ENCODE results near the gene ACP6.
"Not testable (repeated sequence)": the region's sequence is repeated elsewhere in the genome, so short reads cannot be mapped to it uniquely, and the experiment has no call there.

ACP6 gene

DNA sequence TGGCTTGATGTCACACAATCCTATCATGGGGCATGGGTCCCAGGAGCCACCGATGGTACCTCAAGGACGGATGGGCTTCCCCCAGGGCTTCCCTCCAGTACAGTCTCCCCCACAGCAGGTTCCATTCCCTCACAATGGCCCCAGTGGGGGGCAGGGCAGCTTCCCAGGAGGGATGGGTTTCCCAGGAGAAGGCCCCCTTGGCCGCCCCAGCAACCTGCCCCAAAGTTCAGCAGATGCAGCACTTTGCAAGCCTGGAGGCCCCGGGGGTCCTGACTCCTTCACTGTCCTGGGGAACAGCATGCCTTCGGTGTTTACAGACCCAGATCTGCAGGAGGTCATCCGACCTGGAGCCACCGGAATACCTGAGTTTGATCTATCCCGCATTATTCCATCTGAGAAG lies 46.3 kb downstream of the ACP6 start:
- no peak for FAIRE-seq
- no peak for DNase-seq (ENCODE audit: insufficient read length, low spot score)

DNA sequence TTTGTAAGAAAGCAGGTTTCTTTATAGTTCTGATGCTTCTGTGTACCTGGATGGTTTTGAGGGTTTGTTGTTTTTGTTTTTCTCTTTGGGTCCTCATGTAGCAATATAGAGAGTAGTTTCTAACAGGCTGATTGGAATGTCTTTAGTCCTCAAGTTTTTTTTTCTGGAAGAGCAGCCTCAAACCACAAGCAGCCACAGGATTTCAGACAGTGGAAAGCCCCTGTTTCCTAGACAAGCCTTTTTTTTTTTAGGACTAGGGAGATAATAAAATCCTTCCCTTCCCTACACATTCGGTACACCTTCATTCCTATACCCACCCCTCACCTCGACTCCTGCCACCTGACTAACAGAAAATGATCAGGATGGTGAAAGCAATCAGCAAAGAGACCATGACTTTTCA lies 47.6 kb downstream of the ACP6 start:
- no peak for DNase-seq (ENCODE audit: insufficient read length, low spot score)
- no peak for FAIRE-seq

DNA sequence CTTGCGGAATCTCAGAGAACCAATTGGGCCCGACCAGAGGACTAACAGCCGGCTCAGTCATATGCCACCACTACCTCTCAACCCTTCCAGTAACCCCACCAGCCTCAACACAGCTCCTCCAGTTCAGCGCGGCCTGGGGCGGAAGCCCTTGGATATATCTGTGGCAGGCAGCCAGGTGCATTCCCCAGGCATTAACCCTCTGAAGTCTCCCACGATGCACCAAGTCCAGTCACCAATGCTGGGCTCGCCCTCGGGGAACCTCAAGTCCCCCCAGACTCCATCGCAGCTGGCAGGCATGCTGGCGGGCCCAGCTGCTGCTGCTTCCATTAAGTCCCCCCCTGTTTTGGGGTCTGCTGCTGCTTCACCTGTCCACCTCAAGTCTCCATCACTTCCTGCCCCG lies 49.8 kb downstream of the ACP6 start:
- no peak for FAIRE-seq

DNA sequence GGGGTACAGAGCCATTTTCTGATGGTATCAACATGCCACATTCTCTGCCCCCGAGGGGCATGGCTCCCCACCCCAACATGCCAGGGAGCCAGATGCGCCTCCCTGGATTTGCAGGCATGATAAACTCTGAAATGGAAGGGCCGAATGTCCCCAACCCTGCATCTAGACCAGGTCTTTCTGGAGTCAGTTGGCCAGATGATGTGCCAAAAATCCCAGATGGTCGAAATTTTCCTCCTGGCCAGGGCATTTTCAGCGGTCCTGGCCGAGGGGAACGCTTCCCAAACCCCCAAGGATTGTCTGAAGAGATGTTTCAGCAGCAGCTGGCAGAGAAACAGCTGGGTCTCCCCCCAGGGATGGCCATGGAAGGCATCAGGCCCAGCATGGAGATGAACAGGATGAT lies 50.6 kb downstream of the ACP6 start:
- DNase-seq (ENCODE audit: insufficient read length, low spot score) (no peak), FAIRE-seq (no peak)

More for the DNA sequence above, 49.8 kb downstream of the ACP6 start:
- no peak for DNase-seq (ENCODE audit: insufficient read length, low spot score)

DNA sequence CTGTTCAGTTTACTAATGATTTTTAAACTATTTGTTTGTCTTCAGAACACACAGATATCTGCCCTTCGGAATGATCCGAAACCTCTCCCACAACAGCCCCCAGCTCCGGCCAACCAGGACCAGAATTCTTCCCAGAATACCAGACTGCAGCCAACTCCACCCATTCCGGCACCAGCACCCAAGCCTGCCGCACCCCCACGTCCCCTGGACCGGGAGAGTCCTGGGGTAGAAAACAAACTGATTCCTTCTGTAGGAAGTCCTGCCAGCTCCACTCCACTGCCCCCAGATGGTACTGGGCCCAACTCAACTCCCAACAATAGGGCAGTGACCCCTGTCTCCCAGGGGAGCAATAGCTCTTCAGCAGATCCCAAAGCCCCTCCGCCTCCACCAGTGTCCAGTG lies 51.6 kb downstream of the ACP6 start:
- no peak for DNase-seq (ENCODE audit: insufficient read length, low spot score)
- FAIRE-seq, result no peak

DNA sequence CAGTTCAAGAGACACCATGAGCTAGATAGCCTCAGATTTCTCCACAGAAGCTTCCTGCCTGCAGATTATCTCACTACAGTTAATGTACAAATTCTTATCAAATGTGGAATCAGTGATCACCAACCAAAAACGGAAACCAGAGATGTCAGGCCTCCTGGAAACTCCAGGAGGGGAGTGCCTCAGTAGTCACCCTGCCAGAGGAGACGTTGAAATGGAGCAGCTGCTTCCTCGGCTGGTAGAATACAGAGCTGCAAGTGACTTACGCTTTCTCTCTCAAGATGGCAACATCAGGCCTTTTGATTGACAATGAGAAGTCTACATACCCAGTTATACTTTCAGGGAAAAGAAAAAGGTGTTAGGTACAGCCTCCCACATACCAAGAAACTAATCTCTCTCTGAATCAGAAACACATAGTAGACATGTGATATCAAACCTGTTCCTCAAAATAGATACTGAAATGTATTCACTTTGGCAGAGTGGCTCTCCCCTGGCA lies 52.2 kb downstream of the ACP6 start:
- no peak for FAIRE-seq
- DNase-seq (ENCODE audit: insufficient read length, low spot score), result no peak

DNA sequence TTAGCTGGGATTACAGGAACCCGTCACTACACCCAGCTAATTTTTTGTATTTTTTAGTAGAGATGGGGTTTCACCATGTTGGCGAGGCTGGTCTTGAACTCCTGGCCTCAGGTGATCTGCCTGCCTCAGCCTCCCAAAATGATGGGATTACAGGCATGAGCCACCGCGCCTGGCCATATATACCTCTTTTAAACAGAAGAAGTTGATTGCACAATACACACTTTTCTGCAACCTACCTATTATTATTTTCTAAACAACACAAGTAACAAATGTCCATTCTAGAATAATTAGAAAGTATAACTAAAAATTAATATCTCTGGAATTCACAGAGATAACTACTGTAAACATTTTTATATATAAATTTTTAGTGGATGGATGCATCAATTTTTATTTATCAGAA lies 55.4 kb downstream of the ACP6 start:
- not testable (repeated sequence) for DNase-seq (ENCODE audit: insufficient read length, low spot score); FAIRE-seq

DNA sequence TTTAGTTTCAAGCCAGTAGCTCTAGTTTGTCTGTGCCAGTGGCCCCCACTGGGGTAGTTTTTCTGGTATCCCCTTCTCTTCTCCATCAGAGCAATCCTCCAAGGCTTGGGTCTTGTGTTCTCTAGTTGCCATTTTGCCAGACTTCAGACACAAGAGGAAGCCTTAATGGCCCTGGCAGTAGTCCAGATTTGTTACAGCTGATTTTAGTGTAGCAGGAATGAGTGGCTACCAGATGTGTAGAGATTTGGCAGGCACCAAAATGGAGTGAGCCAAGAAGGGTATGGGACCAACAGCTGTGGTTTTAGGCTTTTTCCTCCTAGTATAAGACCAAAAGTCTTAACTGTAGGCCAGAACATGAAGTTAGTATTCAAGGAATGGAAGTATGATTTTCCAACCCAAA lies 56.8 kb downstream of the ACP6 start:
- DNase-seq (ENCODE audit: insufficient read length, low spot score) (no peak), FAIRE-seq (no peak)

DNA sequence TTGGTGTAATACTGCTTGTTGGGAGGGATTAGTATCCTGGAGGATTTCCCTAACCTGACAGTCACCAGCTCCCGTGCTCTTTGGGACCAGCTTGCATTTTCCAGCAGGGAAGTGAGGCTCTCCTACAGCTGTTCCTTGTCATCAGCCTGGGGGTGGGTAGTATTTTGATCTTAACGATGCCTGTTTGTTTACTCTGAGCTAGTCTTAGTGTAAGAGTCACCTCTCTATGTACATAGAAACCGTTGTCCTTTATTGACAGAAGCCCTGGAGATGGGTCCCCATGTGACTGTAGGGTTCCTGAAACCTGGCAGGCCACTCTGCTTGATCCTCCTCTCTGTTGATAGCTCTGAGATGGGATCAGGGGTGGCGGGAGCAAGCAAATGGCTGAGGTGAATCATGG lies 58.0 kb downstream of the ACP6 start:
- DNase-seq (ENCODE audit: insufficient read length, low spot score) (no peak), FAIRE-seq (no peak)

DNA sequence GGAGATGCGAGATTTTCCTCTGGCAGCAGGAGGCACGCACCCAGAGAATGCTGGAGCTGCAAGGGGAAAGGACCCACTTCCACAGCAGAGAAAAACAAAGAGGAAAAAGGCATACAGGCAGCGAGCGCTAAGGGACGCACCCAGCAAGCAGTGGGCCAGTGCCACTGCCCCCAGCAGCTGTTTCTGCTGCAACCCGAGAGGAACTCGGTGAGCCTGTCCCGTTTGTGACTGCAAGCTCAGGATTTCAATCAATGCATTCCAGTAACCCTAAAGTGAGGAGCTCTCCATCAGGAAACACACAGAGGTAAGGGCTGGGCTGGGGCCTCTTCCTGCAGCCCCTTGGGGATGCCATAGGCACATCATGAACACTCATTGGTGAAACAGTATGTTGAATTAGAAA lies 58.7 kb downstream of the ACP6 start:
- FAIRE-seq, result no peak

DNA sequence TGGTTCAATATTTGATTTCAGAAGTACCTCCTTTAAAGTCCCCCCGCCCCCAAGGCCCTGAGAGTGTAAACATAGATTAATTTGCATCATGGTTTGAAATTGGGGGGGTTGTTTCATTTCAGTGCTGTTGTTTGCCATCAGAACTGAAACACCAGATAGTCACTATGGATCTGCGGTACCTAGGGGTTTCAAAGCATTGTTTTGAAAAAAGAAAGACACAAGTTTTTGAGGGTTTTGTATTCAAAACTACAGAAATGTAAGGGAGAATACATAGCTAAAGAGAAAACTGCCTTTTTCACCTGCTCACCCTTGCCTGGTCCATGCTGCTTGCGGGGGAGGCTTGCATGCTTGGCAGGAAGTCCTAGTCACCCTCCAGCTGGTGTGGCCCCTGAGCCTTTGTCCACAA lies 59.3 kb downstream of the ACP6 start:
- FAIRE-seq (no peak), DNase-seq (ENCODE audit: insufficient read length, low spot score) (no peak)

More for the DNA sequence above, 58.7 kb downstream of the ACP6 start:
- no peak for DNase-seq (ENCODE audit: insufficient read length, low spot score)

DNA sequence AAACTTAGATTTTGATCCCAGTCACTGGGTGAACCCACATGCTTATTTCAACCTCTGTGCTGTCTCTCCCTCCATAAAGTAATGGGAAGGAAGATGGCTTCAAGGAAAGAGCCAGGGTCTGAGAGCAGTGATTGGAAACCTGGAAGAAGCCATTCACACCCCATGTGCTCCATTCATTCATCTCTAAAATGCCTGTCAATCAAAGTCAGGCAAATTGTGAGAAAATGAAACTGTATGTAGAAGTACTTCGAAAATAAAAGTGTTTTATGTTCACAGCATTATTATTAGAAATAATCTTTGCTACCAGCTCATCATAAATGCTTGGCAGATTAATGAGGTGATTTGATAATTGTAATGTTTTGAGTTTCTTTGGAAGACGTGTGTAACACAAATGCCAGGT lies 61.0 kb downstream of the ACP6 start:
- DNase-seq (ENCODE audit: insufficient read length, low spot score), result no peak
- FAIRE-seq, result no peak

DNA sequence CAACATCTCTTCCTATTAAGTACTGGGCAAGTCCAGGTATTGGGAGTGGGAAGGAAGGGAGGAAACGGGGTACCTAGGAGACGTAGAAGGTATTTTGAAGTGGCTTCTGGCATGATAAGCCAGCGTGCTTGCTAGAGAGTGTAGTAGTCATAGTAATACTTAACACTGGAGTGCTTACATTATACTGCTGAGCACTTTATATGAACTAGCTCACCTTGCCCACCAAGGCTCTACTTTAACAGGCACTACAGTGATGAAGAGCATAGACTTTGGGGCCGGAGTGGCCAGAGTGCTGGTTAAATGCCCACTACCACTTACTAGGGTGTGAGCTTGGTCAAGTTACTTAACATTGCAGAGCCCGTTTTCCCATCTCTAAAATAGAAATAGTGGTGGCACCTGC lies 61.7 kb downstream of the ACP6 start:
- FAIRE-seq (no peak), DNase-seq (ENCODE audit: insufficient read length, low spot score) (no peak)

DNA sequence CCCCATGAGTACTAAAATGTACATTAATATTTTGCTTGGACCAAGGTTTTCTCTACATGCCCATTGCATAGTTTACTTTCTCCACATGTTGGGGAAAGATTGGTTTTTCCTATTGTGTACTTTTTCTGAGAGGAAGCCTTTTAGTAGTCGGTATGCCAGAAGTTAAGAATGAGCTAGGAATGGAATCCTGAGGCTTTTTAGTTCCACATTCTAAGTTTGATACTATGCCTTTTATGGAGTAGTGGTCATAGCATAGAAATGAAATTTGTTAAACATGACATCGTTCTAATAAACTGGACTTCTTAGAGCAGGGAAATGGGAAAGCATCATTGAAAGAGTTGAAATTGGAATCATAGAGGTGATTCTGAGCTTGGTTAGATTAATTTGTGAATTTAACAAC lies 64.7 kb downstream of the ACP6 start:
- no peak for DNase-seq (ENCODE audit: insufficient read length, low spot score)
- no peak for FAIRE-seq

DNA sequence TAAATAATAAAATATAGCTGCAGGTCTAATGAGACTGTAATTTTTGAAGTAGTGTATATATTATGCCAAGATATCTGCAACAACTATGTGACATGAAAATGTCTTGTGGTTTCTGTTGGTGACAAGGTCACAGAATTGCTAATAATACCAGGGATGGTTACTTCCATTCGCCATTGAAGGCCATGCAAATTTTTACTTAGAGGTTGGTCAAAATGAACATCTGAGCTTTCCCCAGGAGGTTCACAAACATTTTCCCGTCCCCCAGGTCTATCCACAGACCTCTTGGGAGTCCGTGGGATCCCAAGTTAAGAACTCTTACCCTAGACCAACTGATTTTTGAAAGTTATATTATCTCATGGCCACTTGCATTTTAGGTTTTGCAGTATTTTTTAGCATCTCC lies 66.3 kb downstream of the ACP6 start:
- FAIRE-seq (no peak), DNase-seq (ENCODE audit: insufficient read length, low spot score) (no peak)

DNA sequence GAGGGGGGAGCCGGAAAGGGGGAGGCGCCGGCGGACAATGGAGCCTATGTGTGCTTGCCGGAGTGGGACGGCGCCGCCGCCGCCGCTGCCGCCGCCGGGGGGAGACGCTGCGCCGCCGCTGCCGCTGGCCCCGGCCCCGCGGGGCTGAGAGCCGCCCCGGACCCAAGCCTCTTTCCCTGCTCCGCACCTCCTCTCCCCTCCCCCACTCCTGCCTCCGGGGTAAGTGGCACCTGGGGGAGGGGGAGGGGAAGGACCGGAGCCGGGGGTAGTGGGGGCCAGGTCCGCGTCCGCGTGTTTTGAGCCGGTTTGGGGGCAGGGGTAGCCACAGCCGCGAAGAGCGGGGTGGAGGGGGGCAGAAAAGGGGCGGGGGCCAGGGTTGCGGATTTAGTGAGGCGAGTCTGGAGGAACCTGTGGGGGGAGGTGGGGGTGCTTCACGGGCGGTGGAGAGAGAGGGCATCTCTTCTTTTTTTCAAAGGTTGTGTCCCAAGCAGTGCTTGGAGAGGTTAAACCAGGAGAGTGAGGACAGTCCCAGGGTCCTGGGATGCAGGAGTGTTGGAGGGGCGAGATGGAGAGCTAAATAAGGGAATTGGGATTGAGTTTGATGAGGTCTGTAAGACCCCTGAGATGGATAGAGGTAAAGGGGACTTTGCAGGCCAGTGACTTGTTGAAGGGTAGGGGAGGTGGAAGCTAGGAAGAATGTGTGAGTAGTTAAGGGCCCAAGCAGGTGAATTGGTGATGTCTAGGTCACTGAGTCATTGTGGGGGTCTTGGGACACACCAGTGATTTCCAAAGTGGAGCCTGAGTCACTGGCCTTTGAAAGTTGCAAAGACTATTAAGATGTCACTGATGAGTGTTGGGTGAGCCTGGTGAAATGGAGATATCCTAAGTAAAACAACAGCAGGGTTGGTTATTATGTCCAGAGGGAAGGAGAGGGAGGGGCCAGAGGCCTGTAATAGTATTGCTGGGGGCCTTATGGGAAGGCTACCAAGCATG lies 69.9 kb downstream of the ACP6 start:
- FAIRE-seq (no peak), DNase-seq (ENCODE audit: insufficient read length, low spot score) (peak; percentile 15)

DNA sequence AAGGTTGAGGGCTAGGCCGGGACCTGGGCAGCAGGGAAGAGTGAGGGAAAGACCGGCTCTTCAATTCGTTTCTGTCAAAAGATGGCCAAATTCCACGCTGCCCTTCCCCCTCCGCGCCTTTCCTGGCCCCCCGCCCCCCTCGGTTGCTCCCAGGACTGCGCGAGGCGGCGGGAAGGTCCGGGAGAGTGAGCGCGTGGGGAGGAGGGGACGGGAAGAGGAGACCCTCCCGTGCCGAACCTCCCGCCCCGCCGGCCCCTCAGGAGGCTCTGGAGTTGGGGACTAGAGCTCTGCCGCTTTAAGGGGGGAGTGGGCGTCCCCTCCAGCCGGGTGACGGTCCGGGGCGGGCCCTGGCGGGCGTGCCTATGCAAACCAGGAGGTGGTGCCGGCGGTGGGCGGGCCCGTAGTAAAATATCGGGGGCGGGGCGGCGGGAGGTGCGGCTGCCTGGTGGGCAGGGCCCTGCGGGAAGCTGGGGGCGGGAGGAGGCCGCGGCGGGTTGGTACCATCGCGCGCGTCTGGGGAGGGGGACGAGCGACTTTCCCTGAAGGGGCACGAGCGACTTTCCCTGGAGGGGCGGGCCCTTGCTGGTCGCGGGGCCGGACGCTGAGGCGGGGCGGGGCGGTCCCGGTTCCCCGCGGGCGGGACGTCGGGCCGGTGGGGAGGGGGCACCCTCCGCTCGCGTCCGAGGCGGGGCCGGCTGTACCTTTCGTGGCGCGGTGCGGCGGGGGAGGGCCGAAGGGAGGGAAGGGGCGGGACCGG lies 70.8 kb downstream of the ACP6 start:
- peak; percentile 71 for FAIRE-seq

DNA sequence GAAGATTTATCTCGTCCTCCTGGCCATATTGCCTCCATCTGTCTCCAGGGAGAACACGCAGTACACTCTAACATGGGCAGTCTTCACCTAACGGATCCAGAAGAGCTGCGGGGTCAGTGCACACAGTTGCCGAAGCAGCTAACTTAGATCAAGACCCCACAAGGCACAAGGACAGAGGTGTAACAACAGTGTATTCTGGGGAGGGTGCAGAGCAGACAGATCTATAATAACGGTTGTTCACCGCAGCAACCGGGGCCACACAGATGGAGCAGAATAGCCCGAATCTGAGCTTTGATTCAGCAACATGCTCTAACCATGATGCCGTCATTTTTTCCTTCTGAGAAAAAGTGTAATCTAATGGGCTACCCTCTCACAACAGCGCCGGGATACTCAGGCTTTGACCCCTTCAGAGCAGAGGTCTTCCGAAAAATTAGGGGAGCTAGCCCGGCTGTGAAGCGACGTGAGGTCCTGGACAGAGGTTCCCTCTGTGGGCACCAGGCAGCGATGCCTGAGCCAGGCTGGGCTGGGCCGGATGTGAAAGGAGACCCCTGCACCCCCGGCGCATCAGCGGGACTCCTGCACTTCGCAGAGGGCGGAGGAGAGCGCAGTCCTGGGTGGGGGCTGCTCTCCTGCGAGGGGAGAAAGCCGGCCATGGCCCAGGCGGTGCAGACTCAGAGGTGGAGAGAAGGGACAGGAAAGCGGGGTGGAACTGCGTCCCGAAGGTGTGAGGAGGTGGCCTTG lies 71.5 kb downstream of the ACP6 start:
- DNase-seq (ENCODE audit: insufficient read length, low spot score) (peak; percentile 22), FAIRE-seq (no peak)

More for the DNA sequence above, 70.8 kb downstream of the ACP6 start:
- DNase-seq (ENCODE audit: insufficient read length, low spot score), result peak; percentile 85

DNA sequence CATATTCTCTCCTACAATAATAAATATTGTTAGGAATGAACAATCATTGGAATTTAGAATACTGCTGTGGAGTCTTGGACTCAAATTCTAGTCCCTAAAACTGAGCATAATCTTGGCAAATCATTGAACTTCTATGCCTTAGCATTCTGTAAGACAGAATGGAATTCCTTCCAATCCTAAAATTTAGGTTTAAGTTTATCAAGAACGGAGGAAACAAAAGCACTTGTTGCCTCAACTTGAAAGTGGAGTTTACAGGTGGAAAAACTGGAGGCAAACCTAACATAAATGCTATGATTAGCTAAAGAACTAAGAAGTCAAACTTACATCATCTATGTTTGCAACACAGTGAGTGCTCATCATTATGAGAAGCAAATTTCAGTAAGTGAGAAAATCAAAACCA lies 73.3 kb downstream of the ACP6 start:
- FAIRE-seq (no peak), DNase-seq (ENCODE audit: insufficient read length, low spot score) (no peak)
